Peyer's patch (tissue), 4 donors: ENCODE data around the gene DGCR8. TPM values are rescaled to one million over a fixed set of nuclear protein-coding genes. Genes with fewer than 3 reads are reported as not detected.

Experiments
- DNase-seq, 3 donors: peaks; one replicate each; pipeline ENCODE4 v3.0.0-alpha.2; 2017 to 2019
- H3K27ac ChIP-seq, 4 donors: fragments of 200-600 bp; sonication (generic); one replicate each; pipeline ENCODE4 v1.5.1; 2016 to 2019
- H3K27me3 ChIP-seq, 2 donors: fragments of 200-600 bp; sonication (generic); one replicate each; pipeline ENCODE4 v1.5.1; 2019
- H3K36me3 ChIP-seq, 3 donors: fragments of 200-600 bp; sonication (generic); one replicate each; pipeline ENCODE4 v1.5.1; 2016 to 2019
- H3K4me1 ChIP-seq, 4 donors: fragments of 200-600 bp; sonication (generic); one replicate each; pipeline ENCODE4 v1.5.1; 2016 to 2019
- H3K4me3 ChIP-seq, 4 donors: fragments of 200-600 bp; sonication (generic); 1 replicate in 3 of 4; 2 replicates in 1 of 4; pipeline ENCODE4 v1.5.1; 2016 to 2019; ENCODE audit warnings: mild to moderate bottlenecking in 1 of 4
- H3K9me3 ChIP-seq, 4 donors: fragments of 200-600 bp; sonication (generic); one replicate each; pipeline ENCODE4 v1.5.1; 2016 to 2019; ENCODE audit warnings: mild to moderate bottlenecking in 1 of 4
- CTCF ChIP-seq, 6 experiments: fragments of 450-650 bp in 4 of 6; fragments of 200-600 bp in 2 of 6; sonication (generic) in 1 of 6; IDR thresholded peaks; one replicate each; pipeline ENCODE4 v1.5.1; 2017 to 2019; ENCODE audit warnings: antibody characterized with exemption in 6 of 6, mild to moderate bottlenecking in 3 of 6, moderate library complexity in 1 of 6
- POLR2A ChIP-seq, 2 donors: fragments of 450-650 bp; IDR thresholded peaks; one replicate each; pipeline ENCODE4 v1.5.1; 2017; ENCODE audit warnings: antibody characterized with exemption in 2 of 2, mild to moderate bottlenecking in 2 of 2, moderate library complexity in 2 of 2
- total RNA-seq, 4 donors: library from RNA; depleted of rRNA; stranded (reverse); fragments of >200 nt; gene quantifications; one replicate each; pipeline ENCODE4 v1.1.0, GENCODE V29; 2016

DGCR8 gene
- total RNA-seq, 4 donors from 2014 or later, result 40.6 to 138 (median 64.9) TPM

- peaks cover 0 to 39% (median 16%) of the 10 kb centered on the region in 4 donors for H3K4me1 ChIP-seq
- H3K4me3 ChIP-seq, result no peak overlapping the region
- no peak overlapping the region for H3K27ac ChIP-seq
- peaks cover 0 to 8% (median 0%) of the 10 kb centered on the region in 3 donors for H3K36me3 ChIP-seq
- H3K9me3 ChIP-seq, result no peaks in the 10 kb centered on the region
- H3K27me3 ChIP-seq, result no peaks in the 10 kb centered on the region
- DNase-seq, result no peak
- no peak for TF ChIP-seq CTCF (IDR thresholded peaks at IDR 0.05)
Observed at GRCh38 chr22:20136603-20136873, 56.5 kb downstream of the DGCR8 start.

GRCh38 chr22:20137113-20137512 is 57.1 kb downstream of the DGCR8 start:
- Histone ChIP-seq H3K27ac (no peak overlapping the region), H3K27me3 (no peaks in the 10 kb centered on the region), H3K4me1 (peaks cover 0 to 39% (median 16%) of the 10 kb centered on the region in 4 donors), H3K9me3 (no peaks in the 10 kb centered on the region), H3K4me3 (no peak overlapping the region), H3K36me3 (peaks cover 0 to 8% (median 0%) of the 10 kb centered on the region in 3 donors)
- TF ChIP-seq POLR2A (IDR thresholded peaks at IDR 0.05) (no peak), CTCF (IDR thresholded peaks at IDR 0.05) (no peak)
- no peak for DNase-seq

- no peaks in the 10 kb centered on the region for H3K9me3 ChIP-seq
- no peak for DNase-seq
- peaks cover 0 to 33% (median 10%) of the 10 kb centered on the region in 4 donors for H3K4me1 ChIP-seq
- H3K4me3 ChIP-seq, result no peak overlapping the region
- no peak overlapping the region for H3K27ac ChIP-seq
- H3K27me3 ChIP-seq, result no peaks in the 10 kb centered on the region
- TF ChIP-seq POLR2A (IDR thresholded peaks at IDR 0.05) (no peak), CTCF (IDR thresholded peaks at IDR 0.05) (no peak)
- H3K36me3 ChIP-seq, result peaks cover 0 to 8% (median 0%) of the 10 kb centered on the region in 3 donors
Observed at GRCh38 chr22:20137671-20138416, 57.8 kb downstream of the DGCR8 start.

GRCh38 chr22:20138417-20138738 is 58.3 kb downstream of the DGCR8 start:
- Histone ChIP-seq H3K4me1 (peaks cover 0 to 28% (median 6%) of the 10 kb centered on the region in 4 donors), H3K36me3 (peaks cover 0 to 8% (median 0%) of the 10 kb centered on the region in 3 donors), H3K9me3 (no peaks in the 10 kb centered on the region), H3K27ac (no peak overlapping the region), H3K27me3 (no peaks in the 10 kb centered on the region), H3K4me3 (no peak overlapping the region)
- no peak for TF ChIP-seq POLR2A (IDR thresholded peaks at IDR 0.05)
- TF ChIP-seq CTCF (IDR thresholded peaks at IDR 0.05), result no peak
- DNase-seq, result no peak

GRCh38 chr22:20138868-20139267 is 58.8 kb downstream of the DGCR8 start:
- Histone ChIP-seq H3K4me3 (no peak overlapping the region), H3K27ac (no peak overlapping the region), H3K4me1 (peaks cover 0 to 23% (median 3%) of the 10 kb centered on the region in 4 donors), H3K36me3 (peaks cover 0 to 8% (median 0%) of the 10 kb centered on the region in 3 donors), H3K9me3 (no peaks in the 10 kb centered on the region), H3K27me3 (no peaks in the 10 kb centered on the region)
- TF ChIP-seq CTCF (IDR thresholded peaks at IDR 0.05), result no peak
- no peak for TF ChIP-seq POLR2A (IDR thresholded peaks at IDR 0.05)
- DNase-seq, result no peak
